ENCODE data around the gene ST3GAL4. TPM values are rescaled to one million over a fixed set of nuclear protein-coding genes. Genes with fewer than 3 reads are reported as not detected.

The ST3GAL4 gene
- total and polyA plus RNA-seq, 10 of the 15 experiments (the other 5 are each of a cell fraction or from before 2014, with no cell fraction given), result 3.8 to 8.1 (median 6.5) TPM; not detected in 2

- WGBS (ENCODE audit: insufficient coverage, insufficient replicate concordance, low lambda C conversion rate, missing lambda C conversion rate), result 87% methylated on average over 11 of the region's 11 CpGs
- DNase-seq (ENCODE audit: low read depth, low spot score) (no peak), ATAC-seq (no peak), FAIRE-seq (no peak)
- H3K27me3 ChIP-seq (replicated peaks in 1 of 2; ENCODE audit: control insufficient read depth in 2 of 2, insufficient read depth in 2 of 2, low read length in 1 of 2), result no peaks in the 10 kb centered on the region
- ChIA-PET CTCF (no interaction called here), SMC1A (ENCODE audit: uncharacterized antibody, unreplicated experiment) (interaction anchor here (1.0 kb wide), 1 partner anchor 9 kb away, joined by 4 read pairs; no protein-coding TSS in a partner anchor), RAD21 (ENCODE audit: unreplicated experiment) (no interaction called here), POLR2A (no interaction called here)
- H3K4me3 ChIP-seq, result no peak overlapping the region
- H3K9me3 ChIP-seq (replicated peaks; ENCODE audit: control insufficient read depth, insufficient read depth, low read length), result no peaks in the 10 kb centered on the region
- no peak overlapping the region for H2AFZ ChIP-seq (ENCODE audit: control insufficient read depth, low read depth, low read length)
- no peak overlapping the region for H3K9ac ChIP-seq (ENCODE audit: control insufficient read depth, insufficient read depth, low read length)
- peaks cover 26 to 45% of the 10 kb centered on the region in 2 experiments for H3K36me3 ChIP-seq (ENCODE audit: control insufficient read depth in 2 of 2, insufficient read depth in 2 of 2, low read length in 1 of 2)
- TF ChIP-seq, protein P1, sequence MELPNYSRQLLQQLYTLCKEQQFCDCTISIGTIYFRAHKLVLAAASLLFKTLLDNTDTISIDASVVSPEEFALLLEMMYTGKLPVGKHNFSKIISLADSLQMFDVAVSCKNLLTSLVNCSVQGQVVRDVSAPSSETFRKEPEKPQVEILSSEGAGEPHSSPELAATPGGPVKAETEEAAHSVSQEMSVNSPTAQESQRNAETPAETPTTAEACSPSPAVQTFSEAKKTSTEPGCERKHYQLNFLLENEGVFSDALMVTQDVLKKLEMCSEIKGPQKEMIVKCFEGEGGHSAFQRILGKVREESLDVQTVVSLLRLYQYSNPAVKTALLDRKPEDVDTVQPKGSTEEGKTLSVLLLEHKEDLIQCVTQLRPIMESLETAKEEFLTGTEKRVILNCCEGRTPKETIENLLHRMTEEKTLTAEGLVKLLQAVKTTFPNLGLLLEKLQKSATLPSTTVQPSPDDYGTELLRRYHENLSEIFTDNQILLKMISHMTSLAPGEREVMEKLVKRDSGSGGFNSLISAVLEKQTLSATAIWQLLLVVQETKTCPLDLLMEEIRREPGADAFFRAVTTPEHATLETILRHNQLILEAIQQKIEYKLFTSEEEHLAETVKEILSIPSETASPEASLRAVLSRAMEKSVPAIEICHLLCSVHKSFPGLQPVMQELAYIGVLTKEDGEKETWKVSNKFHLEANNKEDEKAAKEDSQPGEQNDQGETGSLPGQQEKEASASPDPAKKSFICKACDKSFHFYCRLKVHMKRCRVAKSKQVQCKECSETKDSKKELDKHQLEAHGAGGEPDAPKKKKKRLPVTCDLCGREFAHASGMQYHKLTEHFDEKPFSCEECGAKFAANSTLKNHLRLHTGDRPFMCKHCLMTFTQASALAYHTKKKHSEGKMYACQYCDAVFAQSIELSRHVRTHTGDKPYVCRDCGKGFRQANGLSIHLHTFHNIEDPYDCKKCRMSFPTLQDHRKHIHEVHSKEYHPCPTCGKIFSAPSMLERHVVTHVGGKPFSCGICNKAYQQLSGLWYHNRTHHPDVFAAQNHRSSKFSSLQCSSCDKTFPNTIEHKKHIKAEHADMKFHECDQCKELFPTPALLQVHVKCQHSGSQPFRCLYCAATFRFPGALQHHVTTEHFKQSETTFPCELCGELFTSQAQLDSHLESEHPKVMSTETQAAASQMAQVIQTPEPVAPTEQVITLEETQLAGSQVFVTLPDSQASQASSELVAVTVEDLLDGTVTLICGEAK (IDR thresholded peaks at IDR 0.05; ENCODE audit: borderline replicate concordance), result no peak
- TF ChIP-seq NRF1 (conservative IDR thresholded peaks at IDR 0.05; ENCODE audit: low read depth, low read length) (no peak), ZZZ3 (IDR thresholded peaks at IDR 0.05; ENCODE audit: control insufficient read depth, insufficient read length, low read depth) (no peak)
- no peaks in the 10 kb centered on the region for H3K79me2 ChIP-seq (ENCODE audit: control insufficient read depth, insufficient read depth, low read length)
- no peaks in the 10 kb centered on the region for H4K20me1 ChIP-seq (ENCODE audit: control insufficient read depth, insufficient read depth)
- BruUV-seq (replicated peaks), result no TSS peak
- no peak overlapping the region for H3K4me2 ChIP-seq (ENCODE audit: control insufficient read depth, insufficient read depth)
- no peak overlapping the region for H3K27ac ChIP-seq (ENCODE audit: control insufficient read depth, insufficient read depth)
- intact Hi-C loops (cut with micrococcal nuclease; ENCODE audit: unreplicated experiment), result no loop called here
- in situ Hi-C loops (cut with MboI), result no loop called here
- H3K4me1 ChIP-seq (ENCODE audit: control insufficient read depth, insufficient read depth, low read length), result peaks cover 10% of the 10 kb centered on the region
Measured at GRCh38 chr11:126344141-126345080, 11.1 kb upstream of the ST3GAL4 start.

Measured in GM12878 (cell line).